Naive thymus-derived CD4-positive, alpha-beta T cell (primary cell): ENCODE measurements around the gene NBR1. TPM values are rescaled to one million over a fixed set of nuclear protein-coding genes. Genes with fewer than 3 reads are reported as not detected.
"Not testable (repeated sequence)": the region's sequence is repeated elsewhere in the genome, so short reads cannot be mapped to it uniquely, and the experiment has no call there.

Experiments used
- ATAC-seq: fragments of 150-1000 bp; cut with Tn5 transposase; 2 replicates; pipeline ENCODE4 v1.10.0; 2021; ENCODE audit warnings: mild to moderate bottlenecking, moderate library complexity
- CTCF ChIA-PET: fragments of 350-600 bp; sonication (Branson Sonifier 250); formaldehyde crosslinking; loops from one replicate; lab custom pipeline; 2021; ENCODE audit warnings: antibody characterized with exemption; lab: Charles Lee
- POLR2A ChIA-PET: fragments of 350-600 bp; sonication (Branson Sonifier 250); formaldehyde crosslinking; loops from one replicate; lab custom pipeline; 2021; ENCODE audit warnings: antibody characterized with exemption, inconsistent platforms; lab: Charles Lee
- DNase-seq, 9 donors: peaks; one replicate each; pipeline versions ENCODE4 v3.0.0 to v3.0.0-alpha.2; 2020 to 2022; ENCODE audit warnings: mixed read lengths in 1 of 9
- H3K27ac ChIP-seq: one replicate; pipeline ENCODE4 v1.7.0; 2013; ENCODE audit warnings: mild to moderate bottlenecking, low read depth, low read length, moderate library complexity
- H3K27me3 ChIP-seq, 2 donors: one replicate each; pipeline ENCODE4 v1.7.0; 2013; ENCODE audit warnings: low read length in 2 of 2, mild to moderate bottlenecking in 2 of 2, moderate library complexity in 2 of 2; ENCODE audit not compliant: control insufficient read depth in 2 of 2, insufficient read depth in 2 of 2
- H3K36me3 ChIP-seq, 3 experiments: 1 replicate in 2 of 3; 2 replicates in 1 of 3; pipeline ENCODE4 v1.7.0; 2013; ENCODE audit warnings: low read length in 3 of 3, mild to moderate bottlenecking in 3 of 3, moderate library complexity in 1 of 3; ENCODE audit not compliant: insufficient read depth in 3 of 3, control insufficient read depth in 2 of 3
- H3K4me1 ChIP-seq, 2 donors: one replicate each; pipeline ENCODE4 v1.7.0; 2013; ENCODE audit warnings: low read length in 2 of 2, mild to moderate bottlenecking in 2 of 2, moderate library complexity in 1 of 2; ENCODE audit not compliant: control insufficient read depth in 2 of 2, insufficient read depth in 2 of 2
- H3K4me3 ChIP-seq: 2 replicates; pipeline ENCODE4 v1.7.0; 2013; ENCODE audit warnings: mild to moderate bottlenecking, low read length
- H3K9me3 ChIP-seq, 3 experiments: 1 replicate in 2 of 3; 2 replicates in 1 of 3; pipeline ENCODE4 v1.7.0; 2013; ENCODE audit warnings: low read length in 3 of 3; ENCODE audit not compliant: control insufficient read depth in 2 of 3
- H3K27ac Mint-ChIP-seq, 9 donors: one replicate each; pipeline ENCODE4 v1.8.0; 2020 to 2022; ENCODE audit warnings: mixed read lengths in 9 of 9, mild to moderate bottlenecking in 8 of 9, moderate library complexity in 5 of 9, inconsistent platforms in 2 of 9
- H3K27me3 Mint-ChIP-seq, 5 donors: one replicate each; pipeline ENCODE4 v1.8.0; 2021 to 2022; ENCODE audit warnings: mixed read lengths in 5 of 5, mild to moderate bottlenecking in 1 of 5
- H3K36me3 Mint-ChIP-seq, 5 donors: one replicate each; pipeline ENCODE4 v1.8.0; 2020 to 2022; ENCODE audit warnings: mixed read lengths in 5 of 5, mild to moderate bottlenecking in 3 of 5, inconsistent platforms in 1 of 5
- H3K4me1 Mint-ChIP-seq, 7 donors: one replicate each; pipeline ENCODE4 v1.8.0; 2020 to 2022; ENCODE audit warnings: mixed read lengths in 7 of 7, mild to moderate bottlenecking in 3 of 7, inconsistent platforms in 1 of 7
- H3K4me3 Mint-ChIP-seq, 10 donors: one replicate each; pipeline ENCODE4 v1.8.0; 2020 to 2022; ENCODE audit warnings: mild to moderate bottlenecking in 10 of 10, mixed read lengths in 10 of 10, moderate library complexity in 6 of 10, inconsistent platforms in 2 of 10
- H3K9me3 Mint-ChIP-seq, 11 donors: one replicate each; pipeline ENCODE4 v1.8.0; 2020 to 2022; ENCODE audit warnings: mixed read lengths in 11 of 11, mild to moderate bottlenecking in 4 of 11, inconsistent platforms in 1 of 11, moderate library complexity in 1 of 11
- intact Hi-C, 2 donors: fragments of 100-400 bp; cut with micrococcal nuclease; formaldehyde crosslinking; loops; one replicate each; pipeline ENCODE4 v1.15.1; 2023
- polyA plus RNA-seq, 2 donors: library from polyadenylated mRNA; unstranded; fragments of 300-500 nt; fragmentation: Illumina TruSeq; gene quantifications; one replicate each; pipeline ENCODE4 v1.2.3, GENCODE V29; 2021
- total RNA-seq, 6 experiments: library from RNA in 5 of 6; stranded (reverse) in 5 of 6; gene quantifications; 1 replicate in 5 of 6; 2 replicates in 1 of 6; pipeline ENCODE4 v1.2.3 and lab custom pipeline; 2021 to 2026

The NBR1 gene
- total and polyA plus RNA-seq, 7 experiments from 2014 or later = 44.6 to 93.2 (median 72.2) TPM

DNA sequence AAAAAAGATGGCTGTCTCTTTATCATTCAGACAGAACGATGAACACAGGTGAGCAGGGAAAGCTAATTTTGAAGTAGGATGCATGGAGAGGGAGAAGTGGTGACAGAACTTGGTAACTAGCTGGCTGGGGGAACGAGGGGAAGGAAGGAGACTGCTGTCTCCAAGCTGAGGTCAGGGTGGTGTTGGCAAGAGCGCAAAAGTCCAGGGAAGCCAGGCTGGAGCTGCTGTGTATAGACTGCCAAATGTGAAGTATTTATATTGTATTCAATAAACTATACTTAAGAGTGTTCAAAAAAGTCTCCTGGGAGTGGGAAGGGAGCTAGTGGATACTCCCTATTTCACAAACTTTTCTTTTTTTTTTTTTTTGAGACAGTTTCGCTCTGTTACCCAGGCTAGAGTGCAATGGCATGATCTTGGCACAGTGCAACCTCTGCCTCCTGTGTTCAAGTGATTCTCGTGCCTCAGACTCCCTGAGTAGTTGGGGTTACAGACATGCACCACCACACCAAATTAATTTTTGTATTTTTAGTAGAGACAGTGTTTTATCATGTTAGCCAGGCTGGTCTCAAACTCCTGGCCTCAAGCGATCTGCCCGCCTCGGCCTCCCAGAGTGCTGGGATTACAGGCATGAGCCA, 48.8 kb downstream of the NBR1 start:
- Histone ChIP-seq H3K4me1 (peaks cover 0 to 10% of the 10 kb centered on the region in 2 donors), H3K27me3 (no peaks in the 10 kb centered on the region), H3K9me3 (no peaks in the 10 kb centered on the region), H3K4me3 (no peak overlapping the region), H3K36me3 (peaks cover 0 to 27% (median 0%) of the 10 kb centered on the region in 3 experiments), H3K27ac (no peak overlapping the region)
- Mint-ChIP-seq H3K9me3 (no peaks in the 10 kb centered on the region), H3K4me3 (no peak overlapping the region), H3K27me3 (no peaks in the 10 kb centered on the region), H3K36me3 (peaks cover 3 to 21% (median 9%) of the 10 kb centered on the region in 5 donors), H3K27ac (peak overlapping the region in 2 of 9 donors; percentile 41 to 67), H3K4me1 (peaks cover 9 to 38% (median 29%) of the 10 kb centered on the region in 7 donors)
- ATAC-seq (no peak), DNase-seq (no peak)
- CTCF ChIA-PET = no interaction called here
- intact Hi-C loops = loop anchor here (10.0 kb wide), 2 partner anchors 195 to 265 kb away; partner anchors contain the start of genes DHX8 (in 2 of the 2), RND2 (in 1 of the 2) and VAT1 (in 1 of the 2)
- POLR2A ChIA-PET = interaction anchor here (0.8 to 1.2 kb wide), 2 partner anchors 94 to 96 kb away, joined by 4 to 6 read pairs; no protein-coding TSS in a partner anchor

DNA sequence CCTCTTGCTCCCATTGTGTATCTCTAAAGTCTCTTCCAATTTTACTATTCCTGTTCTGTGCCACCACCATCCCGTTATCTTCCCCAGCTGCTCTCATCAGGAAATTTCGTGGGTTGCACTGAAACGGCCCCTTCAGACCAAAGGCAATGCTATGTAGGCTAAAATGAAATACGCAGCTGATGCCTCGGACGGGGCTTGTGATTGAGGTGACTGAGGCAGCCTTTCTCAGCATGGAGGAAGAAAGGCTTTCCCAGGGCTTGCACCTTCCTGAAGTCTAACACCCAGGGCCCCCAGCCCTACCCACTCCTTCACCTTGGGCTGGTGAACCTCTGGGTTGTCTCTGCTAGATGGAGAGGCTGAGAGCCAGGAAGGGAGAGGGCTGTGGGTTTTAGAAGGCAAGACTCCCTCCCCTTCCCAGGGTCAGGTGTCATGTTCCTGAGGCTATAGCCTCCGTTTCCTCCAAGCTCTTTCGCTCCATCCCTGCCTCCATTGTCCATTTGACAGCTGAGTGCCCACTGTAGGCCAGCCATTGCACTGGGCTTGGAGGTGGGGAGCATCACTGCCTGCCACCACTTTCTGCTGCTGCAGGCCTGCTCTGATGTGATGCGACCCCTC, 49.6 kb downstream of the NBR1 start:
- no peak overlapping the region for H3K4me3 Mint-ChIP-seq
- Histone ChIP-seq H3K27ac (no peak overlapping the region), H3K4me3 (no peak overlapping the region), H3K9me3 (no peaks in the 10 kb centered on the region), H3K36me3 (peaks cover 0 to 25% (median 0%) of the 10 kb centered on the region in 3 experiments), H3K27me3 (no peaks in the 10 kb centered on the region), H3K4me1 (peaks cover 0 to 10% of the 10 kb centered on the region in 2 donors)
- peaks cover 3 to 17% (median 7%) of the 10 kb centered on the region in 5 donors for H3K36me3 Mint-ChIP-seq
- intact Hi-C loops = no loop called here
- H3K27me3 Mint-ChIP-seq = no peaks in the 10 kb centered on the region
- no peak for ATAC-seq
- peaks cover 9 to 38% (median 28%) of the 10 kb centered on the region in 7 donors for H3K4me1 Mint-ChIP-seq
- H3K27ac Mint-ChIP-seq = peak overlapping the region in 1 of 9 donors; percentile 65
- POLR2A ChIA-PET = interaction anchor here (1.2 kb wide), 1 partner anchor 95 kb away, joined by 6 read pairs; no protein-coding TSS in a partner anchor
- CTCF ChIA-PET = no interaction called here
- no peaks in the 10 kb centered on the region for H3K9me3 Mint-ChIP-seq
- no peak for DNase-seq

DNA sequence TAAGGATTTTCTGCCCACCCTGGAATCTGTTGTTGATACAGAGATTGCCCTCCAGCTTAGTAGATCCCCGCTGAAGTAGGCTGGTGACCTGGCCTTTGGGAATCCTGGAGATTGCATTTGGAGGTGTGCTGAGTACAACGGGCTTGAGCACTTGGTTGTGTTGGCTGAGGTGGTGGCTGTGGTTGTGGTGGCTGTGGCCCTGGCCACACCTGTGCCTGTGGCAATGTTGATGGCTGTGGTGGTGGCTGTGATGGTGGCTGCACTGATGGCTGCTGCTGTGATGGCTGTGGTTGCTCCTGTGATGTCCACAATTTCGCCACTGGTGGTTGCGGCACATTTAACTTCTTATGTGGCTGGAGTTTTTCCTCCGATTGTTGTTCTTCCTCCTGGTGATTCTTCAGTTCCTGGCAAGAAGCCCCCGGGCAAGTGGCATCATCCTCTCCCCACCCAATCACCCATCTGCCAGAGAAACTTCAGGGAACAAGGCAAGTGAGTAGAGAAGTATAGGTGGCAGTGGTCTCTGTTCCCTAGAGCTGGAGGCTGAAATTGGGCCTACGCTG, 53.2 kb downstream of the NBR1 start:
- no peak for DNase-seq
- Mint-ChIP-seq H3K27ac (no peak overlapping the region), H3K27me3 (no peaks in the 10 kb centered on the region), H3K9me3 (no peaks in the 10 kb centered on the region), H3K4me3 (no peak overlapping the region), H3K36me3 (peaks cover 0 to 10% (median 4%) of the 10 kb centered on the region in 5 donors), H3K4me1 (peaks cover 0 to 12% (median 4%) of the 10 kb centered on the region in 7 donors)
- Histone ChIP-seq H3K27me3 (no peaks in the 10 kb centered on the region), H3K36me3 (peaks cover 0 to 8% (median 0%) of the 10 kb centered on the region in 3 experiments), H3K27ac (no peak overlapping the region), H3K4me1 (no peaks in the 10 kb centered on the region), H3K9me3 (no peaks in the 10 kb centered on the region), H3K4me3 (no peak overlapping the region)
- intact Hi-C loops = no loop called here
- ChIA-PET POLR2A (no interaction called here), CTCF (no interaction called here)
- no peak for ATAC-seq

DNA sequence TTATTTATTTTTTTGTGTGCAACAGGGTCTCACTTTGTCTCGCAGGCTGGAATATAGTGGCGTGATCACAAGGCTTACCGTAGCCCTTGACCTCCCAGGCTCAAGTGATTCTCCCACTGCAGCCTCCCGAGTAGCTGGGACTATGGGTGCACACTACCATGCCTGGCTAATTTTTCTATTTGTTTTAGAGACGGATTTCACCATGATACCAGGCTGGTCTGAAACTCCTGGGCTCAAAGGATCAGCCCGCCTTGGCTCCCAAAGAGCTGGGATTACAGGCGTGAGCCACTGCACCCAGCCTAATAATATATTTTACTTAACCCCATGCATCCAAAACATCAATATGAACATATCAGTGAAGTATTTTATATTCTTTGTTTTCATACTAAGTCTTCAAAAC, 55.4 kb downstream of the NBR1 start:
- ChIA-PET CTCF (no interaction called here), POLR2A (interaction anchor here (0.8 kb wide), 1 partner anchor 14 kb away, joined by 3 read pairs; no protein-coding TSS in a partner anchor)
- Histone ChIP-seq H3K9me3 (no peaks in the 10 kb centered on the region), H3K27me3 (no peaks in the 10 kb centered on the region), H3K27ac (no peak overlapping the region), H3K36me3 (peaks cover 0 to 8% (median 0%) of the 10 kb centered on the region in 3 experiments), H3K4me3 (no peak overlapping the region), H3K4me1 (no peaks in the 10 kb centered on the region)
- no peak overlapping the region for H3K27ac Mint-ChIP-seq
- DNase-seq = no peak
- ATAC-seq = no peak
- H3K4me1 Mint-ChIP-seq = peaks cover 0 to 6% (median 0%) of the 10 kb centered on the region in 7 donors
- intact Hi-C loops = no loop called here
- no peaks in the 10 kb centered on the region for H3K9me3 Mint-ChIP-seq
- no peaks in the 10 kb centered on the region for H3K27me3 Mint-ChIP-seq
- H3K4me3 Mint-ChIP-seq = no peak overlapping the region
- H3K36me3 Mint-ChIP-seq = peaks cover 0 to 10% (median 4%) of the 10 kb centered on the region in 5 donors

- POLR2A ChIA-PET, CTCF ChIA-PET, H3K9me3 Mint-ChIP-seq, ATAC-seq, H3K27me3 ChIP-seq, H3K36me3 Mint-ChIP-seq, H3K9me3 ChIP-seq, H3K4me3 ChIP-seq, H3K4me1 ChIP-seq, H3K36me3 ChIP-seq, intact Hi-C loops, H3K4me3 Mint-ChIP-seq, H3K27ac Mint-ChIP-seq, DNase-seq, H3K27ac ChIP-seq, H3K27me3 Mint-ChIP-seq, H3K4me1 Mint-ChIP-seq: not testable (repeated sequence)
These were observed 57.2 kb downstream of the NBR1 start, which contains the start of gene CCDC200 for GRCh38 chr17:43228020-43228782. TSS of gene CCDC200 (minus strand) at chr17:43228623. CDS start at chr17:43228554, 69 bp downstream.

DNA sequence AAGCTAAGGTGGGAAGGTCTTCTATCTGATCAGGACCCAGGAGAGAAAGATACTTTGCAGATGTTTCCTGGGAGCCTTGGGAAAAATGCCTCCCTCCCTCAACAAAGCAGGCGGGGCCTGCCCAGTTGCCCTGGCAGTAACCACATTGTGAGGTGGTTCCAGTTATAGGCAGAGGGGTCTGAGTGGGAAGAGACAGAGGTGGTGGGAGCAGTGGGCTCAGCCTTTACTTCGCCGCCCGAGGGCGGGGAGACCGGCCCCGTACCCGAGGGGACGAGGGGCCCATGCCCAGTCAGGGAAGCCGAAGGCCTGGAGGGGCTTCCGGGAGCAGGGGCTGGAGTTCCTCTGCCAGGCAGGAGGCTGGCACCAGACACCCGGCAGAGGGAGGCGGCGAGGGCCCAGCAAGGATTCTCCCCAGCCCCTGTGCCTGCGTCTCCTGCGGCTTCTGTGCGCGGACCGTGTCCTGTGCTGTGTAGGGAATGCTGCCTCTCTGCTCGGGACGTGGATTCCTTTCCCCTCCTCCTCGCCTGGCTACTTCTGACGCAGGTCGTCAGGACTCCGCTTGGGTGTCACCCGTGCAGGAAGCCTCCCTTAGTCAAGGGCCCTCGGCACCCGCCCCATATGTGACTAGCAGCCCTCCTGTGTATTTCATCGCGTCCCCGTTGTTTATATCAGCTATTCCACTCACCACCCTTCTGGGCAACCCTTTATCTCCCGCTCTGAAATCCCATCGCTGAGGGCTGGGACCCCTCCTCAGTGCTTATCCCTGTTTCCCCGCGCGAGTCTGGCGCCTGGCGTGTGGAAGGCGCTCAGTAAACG, 60.4 kb downstream of the NBR1 start:
- H3K4me3 ChIP-seq, DNase-seq, POLR2A ChIA-PET, H3K27me3 ChIP-seq, CTCF ChIA-PET, H3K27ac ChIP-seq, H3K9me3 ChIP-seq, H3K27me3 Mint-ChIP-seq, H3K36me3 ChIP-seq, H3K4me1 ChIP-seq, ATAC-seq, H3K36me3 Mint-ChIP-seq, intact Hi-C loops, H3K4me1 Mint-ChIP-seq, H3K9me3 Mint-ChIP-seq: not testable (repeated sequence)
- Mint-ChIP-seq H3K27ac (peak overlapping the region in 2 of 9 donors; percentile 43 to 55), H3K4me3 (peak overlapping the region in 4 of 10 donors; percentile 34 to 76 (median 60))
